Measurements from ENCODE around the gene PEX11B. TPM values are rescaled to one million over a fixed set of nuclear protein-coding genes. Genes with fewer than 3 reads are reported as not detected.
"Not testable (repeated sequence)": the region's sequence is repeated elsewhere in the genome, so short reads cannot be mapped to it uniquely, and the experiment has no call there.

The PEX11B gene
- total RNA-seq, 8 experiments from 2014 or later, result 16.6 to 31.0 (median 23.8) TPM

GRCh38 chr1:145942871-145943270, 24.4 kb upstream of the PEX11B start:
- in situ Hi-C loops (cut with MboI; ENCODE audit: low pct_unique_long_range_greater_than_20kb in 2 of 9, low sequenced_read_pairs in 9 of 9, unreplicated experiment in 9 of 9), result no loop called here
- Histone ChIP-seq H3K4me1 (replicated peaks in 1 of 2) (peaks cover 3 to 4% of the 10 kb centered on the region in 2 donors), H3K4me3 (no peak overlapping the region), H3K27ac (no peak overlapping the region)
- peak in 2 of 8 experiments; percentile 20 to 37 for ATAC-seq (replicated peaks in 6 of 8)
- 5 to 100% (median 83%) methylated on average over 1 to 6 of the region's 6 CpGs for WGBS, 10 experiments

- peak in 1 of 8 experiments; percentile 21 for ATAC-seq (replicated peaks in 6 of 8)
- in situ Hi-C loops (cut with MboI; ENCODE audit: low pct_unique_long_range_greater_than_20kb in 2 of 9, low sequenced_read_pairs in 9 of 9, unreplicated experiment in 9 of 9), result no loop called here
Measured at GRCh38 chr1:145942405-145942804, 23.9 kb upstream of the PEX11B start.

GRCh38 chr1:145937436-145937835, 18.9 kb upstream of the PEX11B start:
- no peaks in the 10 kb centered on the region for H3K4me1 ChIP-seq (replicated peaks in 1 of 2)
- H3K27ac ChIP-seq, result no peak overlapping the region
- H3K4me3 ChIP-seq, result no peak overlapping the region
- ATAC-seq (replicated peaks in 6 of 8), result no peak
- WGBS, 10 experiments, result 100% methylated on average over 1 of the region's 1 CpG; no CpG with 5 or more reads in 6 of the 10 experiments
- in situ Hi-C loops (cut with MboI; ENCODE audit: low pct_unique_long_range_greater_than_20kb in 2 of 9, low sequenced_read_pairs in 9 of 9, unreplicated experiment in 9 of 9), result no loop called here

More at GRCh38 chr1:145942405-145942804, 23.9 kb upstream of the PEX11B start:
- Histone ChIP-seq H3K27ac (no peak overlapping the region), H3K4me3 (no peak overlapping the region), H3K4me1 (replicated peaks in 1 of 2) (peaks cover 3 to 4% of the 10 kb centered on the region in 2 donors)
- WGBS, 10 experiments, result 30 to 84% (median 63%) methylated on average over 1 to 4 of the region's 4 CpGs

GRCh38 chr1:145936247-145936646, 17.7 kb upstream of the PEX11B start:
- no peak for ATAC-seq (replicated peaks in 6 of 8)
- no peak overlapping the region for H3K27ac ChIP-seq
- no peak overlapping the region for H3K4me3 ChIP-seq
- no peaks in the 10 kb centered on the region for H3K4me1 ChIP-seq (replicated peaks in 1 of 2)
- 81 to 100% (median 92%) methylated on average over 1 to 8 of the region's 8 CpGs; no CpG with 5 or more reads in 2 of the 10 experiments for WGBS, 10 experiments
- in situ Hi-C loops (cut with MboI; ENCODE audit: low pct_unique_long_range_greater_than_20kb in 2 of 9, low sequenced_read_pairs in 9 of 9, unreplicated experiment in 9 of 9), result no loop called here

GRCh38 chr1:145935708-145936107, 17.2 kb upstream of the PEX11B start:
- H3K4me3 ChIP-seq, result no peak overlapping the region
- no peak for ATAC-seq (replicated peaks in 6 of 8)
- H3K4me1 ChIP-seq (replicated peaks in 1 of 2), result no peaks in the 10 kb centered on the region
- in situ Hi-C loops (cut with MboI; ENCODE audit: low pct_unique_long_range_greater_than_20kb in 2 of 9, low sequenced_read_pairs in 9 of 9, unreplicated experiment in 9 of 9), result no loop called here
- H3K27ac ChIP-seq, result no peak overlapping the region

GRCh38 chr1:145932522-145933009, 14.0 kb upstream of the PEX11B start:
- H3K4me3 ChIP-seq; H3K27ac ChIP-seq; ATAC-seq (replicated peaks in 6 of 8); H3K4me1 ChIP-seq (replicated peaks in 1 of 2); in situ Hi-C loops (cut with MboI; ENCODE audit: low pct_unique_long_range_greater_than_20kb in 2 of 9, low sequenced_read_pairs in 9 of 9, unreplicated experiment in 9 of 9): not testable (repeated sequence)
- 14 to 67% (median 27%) methylated on average over 1 to 4 of the region's 9 CpGs; no CpG with 5 or more reads in 4 of the 10 experiments for WGBS, 10 experiments

- WGBS, 10 experiments, result 36 to 74% (median 56%) methylated on average over 2 to 18 of the region's 20 CpGs
- no peak for ATAC-seq (replicated peaks in 6 of 8)
- Histone ChIP-seq H3K4me1 (replicated peaks in 1 of 2) (peaks cover 10 to 13% of the 10 kb centered on the region in 2 donors), H3K4me3 (peak overlapping the region; percentile 60 to 83 (median 63)), H3K27ac (peak overlapping the region; percentile 88 to 95)
- in situ Hi-C loops (cut with MboI; ENCODE audit: low pct_unique_long_range_greater_than_20kb in 2 of 9, low sequenced_read_pairs in 9 of 9, unreplicated experiment in 9 of 9), result no loop called here
Measured at GRCh38 chr1:145927916-145928643, 9.6 kb upstream of the PEX11B start.

- Histone ChIP-seq H3K4me3 (peak within 1 kb of the TSS; percentile 60 to 83 (median 63)), H3K4me1 (replicated peaks in 1 of 2) (peaks cover 10 to 13% of the 10 kb centered on the region in 2 donors), H3K27ac (peak within 1 kb of the TSS; percentile 88 to 95)
- in situ Hi-C loops (cut with MboI; ENCODE audit: low pct_unique_long_range_greater_than_20kb in 2 of 9, low sequenced_read_pairs in 9 of 9, unreplicated experiment in 9 of 9), result no loop called here
- ATAC-seq (replicated peaks in 6 of 8), result peak; percentile 97 to 99 (median 98)
- WGBS, 10 experiments, result 0 to 4% (median 1%) methylated on average over 5 to 41 of the region's 41 CpGs
Measured at GRCh38 chr1:145927063-145927886, 8.8 kb upstream of the PEX11B start, which contains the start of gene RBM8A. RBM8A (minus strand) TSS chr1:145927484; CDS start chr1:145927426, 58 bp downstream.

- Histone ChIP-seq H3K4me1 (replicated peaks in 1 of 2) (peaks cover 10 to 13% of the 10 kb centered on the region in 2 donors), H3K27ac (peak overlapping the region; percentile 88 to 95), H3K4me3 (peak overlapping the region; percentile 60 to 83 (median 63))
- in situ Hi-C loops (cut with MboI; ENCODE audit: low pct_unique_long_range_greater_than_20kb in 2 of 9, low sequenced_read_pairs in 9 of 9, unreplicated experiment in 9 of 9), result no loop called here
- peak in 3 of 8 experiments; percentile 3 to 8 (median 5) for ATAC-seq (replicated peaks in 6 of 8)
- WGBS, 10 experiments, result 0 to 15% (median 5%) methylated on average over 1 to 19 of the region's 19 CpGs; no CpG with 5 or more reads in 1 of the 10 experiments
Measured at GRCh38 chr1:145926686-145927062, 8.2 kb upstream of the PEX11B start.

- Histone ChIP-seq H3K27ac (no peak overlapping the region), H3K4me1 (replicated peaks in 1 of 2) (peaks cover 20 to 25% of the 10 kb centered on the region in 2 donors), H3K4me3 (no peak overlapping the region)
- 86 to 100% (median 94%) methylated on average over 1 to 2 of the region's 2 CpGs; no CpG with 5 or more reads in 3 of the 10 experiments for WGBS, 10 experiments
- ATAC-seq (replicated peaks in 6 of 8), result no peak
- in situ Hi-C loops (cut with MboI; ENCODE audit: low pct_unique_long_range_greater_than_20kb in 2 of 9, low sequenced_read_pairs in 9 of 9, unreplicated experiment in 9 of 9), result loop anchor here in 1 of 9 experiments (25.0 kb wide), 1 partner anchor 90 kb away; the partner anchor contains the start of gene HJV
Measured at GRCh38 chr1:145922266-145922665, 3.7 kb upstream of the PEX11B start.

GRCh38 chr1:145920297-145920696, 1.8 kb upstream of the PEX11B start:
- not testable (repeated sequence) for H3K27ac ChIP-seq; ATAC-seq (replicated peaks in 6 of 8)
- in situ Hi-C loops (cut with MboI; ENCODE audit: low pct_unique_long_range_greater_than_20kb in 2 of 9, low sequenced_read_pairs in 9 of 9, unreplicated experiment in 9 of 9), result loop anchor here in 1 of 9 experiments (25.0 kb wide), 1 partner anchor 92 kb away; the partner anchor contains the start of gene HJV
- 71 to 86% (median 84%) methylated on average over 1 to 2 of the region's 4 CpGs; no CpG with 5 or more reads in 7 of the 10 experiments for WGBS, 10 experiments
- H3K4me1 ChIP-seq (replicated peaks in 1 of 2), result peaks cover 15 to 19% of the 10 kb centered on the region in 2 donors
- H3K4me3 ChIP-seq, result peak overlapping the region in 2 of 5 donors; percentile 43 to 61

- in situ Hi-C loops (cut with MboI; ENCODE audit: low pct_unique_long_range_greater_than_20kb in 2 of 9, low sequenced_read_pairs in 9 of 9, unreplicated experiment in 9 of 9), result loop anchor here in 3 of 9 experiments (10.0 to 25.0 kb wide), 2 partner anchors 56 to 93 kb away; partner anchors contain the start of gene HJV (in 1 of the 3)
- peak; percentile 16 to 89 (median 49) for ATAC-seq (replicated peaks in 6 of 8)
- Histone ChIP-seq H3K4me1 (replicated peaks in 1 of 2) (peaks cover 15 to 19% of the 10 kb centered on the region in 2 donors), H3K27ac (peak overlapping the region; percentile 62 to 75), H3K4me3 (peak overlapping the region; percentile 43 to 69 (median 61))
- WGBS, 10 experiments, result 0 to 10% (median 3%) methylated on average over 1 to 24 of the region's 33 CpGs; no CpG with 5 or more reads in 2 of the 10 experiments
Measured at GRCh38 chr1:145918992-145919939, 749 bp upstream of the PEX11B start.
